Measurements from ENCODE around the gene WDR82. TPM values are rescaled to one million over a fixed set of nuclear protein-coding genes. Genes with fewer than 3 reads are reported as not detected.

The WDR82 gene
- total and polyA plus RNA-seq, 2 of the 4 experiments (the other 2 are of a cell fraction): 38.1 to 68.1 TPM

DNA sequence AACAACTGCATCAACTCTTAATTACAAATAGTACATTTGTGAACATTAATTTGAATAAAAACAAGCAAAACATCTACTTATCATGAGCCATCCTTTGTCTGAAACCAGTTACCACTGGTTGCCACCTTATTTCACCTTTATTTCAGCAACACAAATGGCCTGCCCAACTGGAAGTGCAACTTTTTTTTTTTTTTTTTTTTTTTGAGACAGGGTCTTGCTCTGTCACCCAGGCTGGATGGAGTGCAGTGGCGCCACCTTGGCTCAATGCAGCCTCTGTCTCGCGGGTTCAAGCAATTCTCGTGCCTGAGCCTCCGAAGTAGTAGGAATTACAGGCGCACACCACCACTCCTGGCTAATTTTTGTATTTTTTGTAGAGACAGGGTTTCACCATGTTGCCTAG is 13.1 kb downstream of the WDR82 start:
- H3K14ac ChIP-seq (replicated peaks; ENCODE audit: low read depth, low read length): no peak overlapping the region
- H3K4me3 ChIP-seq (ENCODE audit: insufficient read depth, low read depth, low read length): no peak overlapping the region
- no peak overlapping the region for H3K23ac ChIP-seq (ENCODE audit: low read depth, low read length)
- H3K36me3 ChIP-seq (ENCODE audit: control insufficient read depth, insufficient read depth, low read length): peaks cover 54% of the 10 kb centered on the region
- no peak overlapping the region for H2BK15ac ChIP-seq (ENCODE audit: low read depth, low read length)
- H4K8ac ChIP-seq (ENCODE audit: low read depth in 2 of 2, low read length in 2 of 2): no peak overlapping the region
- no peaks in the 10 kb centered on the region for H3K9me3 ChIP-seq (ENCODE audit: control insufficient read depth, insufficient read depth, low read length)
- POLR2A ChIA-PET (ENCODE audit: unreplicated experiment): no interaction called here
- H3K79me1 ChIP-seq (ENCODE audit: low read depth in 1 of 2, low read length in 2 of 2): peaks cover 34 to 58% of the 10 kb centered on the region in 2 experiments
- H2BK5ac ChIP-seq (ENCODE audit: low read depth, low read length, poor library complexity, severe bottlenecking): no peak overlapping the region
- no peak overlapping the region for H2AFZ ChIP-seq (replicated peaks; ENCODE audit: low read length, poor library complexity)
- no TSS peak for BruUV-seq (replicated peaks)
- H4K91ac ChIP-seq (ENCODE audit: insufficient read depth, low read depth, low read length): no peak overlapping the region
- no peak overlapping the region for H2AK9ac ChIP-seq (replicated peaks; ENCODE audit: low read depth, low read length, poor library complexity)
- no CpG with 5 or more reads among the region's 6 CpGs for WGBS, 2 experiments (ENCODE audit: extremely low coverage in 2 of 2, insufficient read length in 1 of 2)
- no peak overlapping the region for H3K4me2 ChIP-seq (ENCODE audit: low read depth, low read length)
- no peak overlapping the region for H4K5ac ChIP-seq (ENCODE audit: low read depth, low read length)
- H3K18ac ChIP-seq (ENCODE audit: low read depth, low read length): no peak overlapping the region
- no peak overlapping the region for H3K9ac ChIP-seq (ENCODE audit: low read depth, low read length)
- no peak overlapping the region for H3K4ac ChIP-seq (ENCODE audit: low read depth, low read length)
- H3K27ac ChIP-seq (ENCODE audit: insufficient read depth, low read length): no peak overlapping the region
- no peak overlapping the region for H2BK120ac ChIP-seq (ENCODE audit: low read depth, low read length)
- DNase-seq: no peak
- no peak for ATAC-seq (ENCODE audit: low read depth)
- H2BK20ac ChIP-seq (ENCODE audit: low read depth, low read length): no peak overlapping the region
- CTCF ChIA-PET: no interaction called here
- in situ Hi-C loops (cut with MboI; ENCODE audit: low sequenced_read_pairs): no loop called here
- H3K9me1 ChIP-seq (ENCODE audit: insufficient read depth, low read length): peaks cover 3% of the 10 kb centered on the region; the same call in 1 of the 2 replicates
- peaks cover 32% of the 10 kb centered on the region for H4K20me1 ChIP-seq (ENCODE audit: insufficient read depth, low read length)
- intact Hi-C loops (cut with micrococcal nuclease): no loop called here
- no peak overlapping the region for H3K56ac ChIP-seq (ENCODE audit: extremely low read depth, insufficient read depth, low read length)
- dilution Hi-C loops (cut with HindIII; ENCODE audit: low sequenced_read_pairs, unreplicated experiment): no loop called here
- no peak overlapping the region for H2AK5ac ChIP-seq (ENCODE audit: low read depth, low read length)
- H3K27me3 ChIP-seq (ENCODE audit: control insufficient read depth, insufficient read depth, low read length): no peaks in the 10 kb centered on the region
- TF ChIP-seq MXI1 (IDR thresholded peaks at IDR 0.05; ENCODE audit: borderline replicate concordance, low read depth, low read length): no peak
- no peak for TF ChIP-seq RCOR1 (IDR thresholded peaks at IDR 0.05; ENCODE audit: insufficient replicate concordance, low read length)
- TF ChIP-seq CEBPB (IDR thresholded peaks at IDR 0.05; ENCODE audit: low read depth, low read length): no peak
- no peak for TF ChIP-seq RFX5 (IDR thresholded peaks at IDR 0.05; ENCODE audit: low read depth, low read length)
- TF ChIP-seq RAD21 (IDR thresholded peaks at IDR 0.05; ENCODE audit: low read length): no peak
- no peak for TF ChIP-seq BHLHE40 (IDR thresholded peaks at IDR 0.05; ENCODE audit: low read depth, low read length)
- no peak for TF ChIP-seq MAZ (IDR thresholded peaks at IDR 0.05; ENCODE audit: borderline replicate concordance, low read depth, low read length)
- no peak for TF ChIP-seq ELK1 (IDR thresholded peaks at IDR 0.05; ENCODE audit: borderline replicate concordance, low read depth, low read length)
- TF ChIP-seq, protein P1, sequence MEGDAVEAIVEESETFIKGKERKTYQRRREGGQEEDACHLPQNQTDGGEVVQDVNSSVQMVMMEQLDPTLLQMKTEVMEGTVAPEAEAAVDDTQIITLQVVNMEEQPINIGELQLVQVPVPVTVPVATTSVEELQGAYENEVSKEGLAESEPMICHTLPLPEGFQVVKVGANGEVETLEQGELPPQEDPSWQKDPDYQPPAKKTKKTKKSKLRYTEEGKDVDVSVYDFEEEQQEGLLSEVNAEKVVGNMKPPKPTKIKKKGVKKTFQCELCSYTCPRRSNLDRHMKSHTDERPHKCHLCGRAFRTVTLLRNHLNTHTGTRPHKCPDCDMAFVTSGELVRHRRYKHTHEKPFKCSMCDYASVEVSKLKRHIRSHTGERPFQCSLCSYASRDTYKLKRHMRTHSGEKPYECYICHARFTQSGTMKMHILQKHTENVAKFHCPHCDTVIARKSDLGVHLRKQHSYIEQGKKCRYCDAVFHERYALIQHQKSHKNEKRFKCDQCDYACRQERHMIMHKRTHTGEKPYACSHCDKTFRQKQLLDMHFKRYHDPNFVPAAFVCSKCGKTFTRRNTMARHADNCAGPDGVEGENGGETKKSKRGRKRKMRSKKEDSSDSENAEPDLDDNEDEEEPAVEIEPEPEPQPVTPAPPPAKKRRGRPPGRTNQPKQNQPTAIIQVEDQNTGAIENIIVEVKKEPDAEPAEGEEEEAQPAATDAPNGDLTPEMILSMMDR (conservative IDR thresholded peaks at IDR 0.05; ENCODE audit: low read depth, low read length): no peak
- no peak for TF ChIP-seq FOS (IDR thresholded peaks at IDR 0.05; ENCODE audit: low read depth, low read length)
- peaks cover 3% of the 10 kb centered on the region; the same call in 1 of the 2 replicates for H3K4me1 ChIP-seq (ENCODE audit: control insufficient read depth, insufficient read depth, low read length)

Measured in IMR-90 (cell line).